ENCODE data around the gene NADK. TPM values are rescaled to one million over a fixed set of nuclear protein-coding genes. Genes with fewer than 3 reads are reported as not detected.

The NADK gene
- total RNA-seq, 1 experiment from 2014 or later, result 101 TPM

DNA sequence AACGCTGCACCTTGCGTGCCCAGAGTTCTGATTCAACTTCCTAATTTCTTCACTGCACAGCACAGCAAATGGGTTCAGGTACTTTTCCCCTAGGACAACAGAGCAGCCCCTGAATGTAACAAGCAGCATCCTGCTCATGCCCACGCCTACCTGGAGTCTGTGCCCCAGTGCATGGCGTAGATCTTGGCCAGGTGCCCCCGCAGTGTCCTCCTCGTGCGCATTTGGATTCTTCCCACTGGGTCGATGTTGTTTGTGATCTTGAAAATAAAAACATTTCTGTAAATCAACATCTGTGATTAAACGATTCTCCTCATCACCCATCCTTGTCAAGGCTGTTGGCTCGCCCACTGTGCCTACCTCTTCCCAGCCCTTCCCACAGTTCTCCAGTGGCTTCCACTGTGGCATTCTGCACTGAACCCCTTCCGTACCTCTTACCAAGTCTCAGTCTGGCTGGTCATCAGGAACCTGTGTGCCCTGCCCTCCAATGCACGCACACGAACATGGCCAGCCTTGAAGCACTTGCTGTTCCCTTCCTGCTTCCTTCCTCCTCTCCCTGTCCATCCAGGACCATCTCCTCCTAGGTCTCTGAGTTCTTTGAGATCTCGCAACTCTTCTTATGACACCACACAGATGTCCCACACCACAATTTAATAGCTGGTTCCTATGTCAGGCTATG is 37.5 kb upstream of the NADK start:
- CTCF ChIA-PET, result no interaction called here
- no TSS peak for BruUV-seq (replicated peaks)

DNA sequence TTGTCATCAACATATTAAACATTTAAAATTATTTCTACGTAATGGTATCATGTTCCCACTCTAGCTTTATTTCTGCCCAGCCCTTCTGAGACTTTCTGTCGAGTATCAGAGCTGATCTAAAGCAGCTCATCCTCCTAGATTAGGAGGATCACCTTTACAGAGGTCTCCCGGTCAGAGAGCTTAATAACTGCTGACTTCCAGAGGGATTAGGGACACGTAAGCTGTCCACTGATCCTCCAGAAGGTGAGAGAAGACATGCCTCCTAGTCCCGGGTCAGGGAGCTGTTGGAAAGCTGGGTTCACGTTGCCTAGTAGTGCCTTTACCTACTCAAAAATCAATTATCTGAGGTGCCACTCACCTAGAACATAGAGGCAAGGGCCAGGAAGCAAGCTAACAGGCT is 31.2 kb upstream of the NADK start:
- H3K4me3 ChIP-seq (ENCODE audit: low read depth in 2 of 2, low read length in 2 of 2), result no peak overlapping the region
- H3K4me1 ChIP-seq (ENCODE audit: control insufficient read depth, insufficient read depth, low read length), result no peaks in the 10 kb centered on the region
- POLR2A ChIA-PET, result interaction anchor here (0.6 kb wide), 1 partner anchor 31 kb away, joined by 8 read pairs; no protein-coding TSS in a partner anchor
- no peak for TF ChIP-seq TCF7L2 (IDR thresholded peaks at IDR 0.05; ENCODE audit: low read depth, low read length)
- TF ChIP-seq, protein P1, sequence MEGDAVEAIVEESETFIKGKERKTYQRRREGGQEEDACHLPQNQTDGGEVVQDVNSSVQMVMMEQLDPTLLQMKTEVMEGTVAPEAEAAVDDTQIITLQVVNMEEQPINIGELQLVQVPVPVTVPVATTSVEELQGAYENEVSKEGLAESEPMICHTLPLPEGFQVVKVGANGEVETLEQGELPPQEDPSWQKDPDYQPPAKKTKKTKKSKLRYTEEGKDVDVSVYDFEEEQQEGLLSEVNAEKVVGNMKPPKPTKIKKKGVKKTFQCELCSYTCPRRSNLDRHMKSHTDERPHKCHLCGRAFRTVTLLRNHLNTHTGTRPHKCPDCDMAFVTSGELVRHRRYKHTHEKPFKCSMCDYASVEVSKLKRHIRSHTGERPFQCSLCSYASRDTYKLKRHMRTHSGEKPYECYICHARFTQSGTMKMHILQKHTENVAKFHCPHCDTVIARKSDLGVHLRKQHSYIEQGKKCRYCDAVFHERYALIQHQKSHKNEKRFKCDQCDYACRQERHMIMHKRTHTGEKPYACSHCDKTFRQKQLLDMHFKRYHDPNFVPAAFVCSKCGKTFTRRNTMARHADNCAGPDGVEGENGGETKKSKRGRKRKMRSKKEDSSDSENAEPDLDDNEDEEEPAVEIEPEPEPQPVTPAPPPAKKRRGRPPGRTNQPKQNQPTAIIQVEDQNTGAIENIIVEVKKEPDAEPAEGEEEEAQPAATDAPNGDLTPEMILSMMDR (IDR thresholded peaks at IDR 0.05), result no peak
- TF ChIP-seq SIN3A (IDR thresholded peaks at IDR 0.05; ENCODE audit: borderline replicate concordance, insufficient read depth, low read depth, low read length), result no peak
- TF ChIP-seq, protein P2, sequence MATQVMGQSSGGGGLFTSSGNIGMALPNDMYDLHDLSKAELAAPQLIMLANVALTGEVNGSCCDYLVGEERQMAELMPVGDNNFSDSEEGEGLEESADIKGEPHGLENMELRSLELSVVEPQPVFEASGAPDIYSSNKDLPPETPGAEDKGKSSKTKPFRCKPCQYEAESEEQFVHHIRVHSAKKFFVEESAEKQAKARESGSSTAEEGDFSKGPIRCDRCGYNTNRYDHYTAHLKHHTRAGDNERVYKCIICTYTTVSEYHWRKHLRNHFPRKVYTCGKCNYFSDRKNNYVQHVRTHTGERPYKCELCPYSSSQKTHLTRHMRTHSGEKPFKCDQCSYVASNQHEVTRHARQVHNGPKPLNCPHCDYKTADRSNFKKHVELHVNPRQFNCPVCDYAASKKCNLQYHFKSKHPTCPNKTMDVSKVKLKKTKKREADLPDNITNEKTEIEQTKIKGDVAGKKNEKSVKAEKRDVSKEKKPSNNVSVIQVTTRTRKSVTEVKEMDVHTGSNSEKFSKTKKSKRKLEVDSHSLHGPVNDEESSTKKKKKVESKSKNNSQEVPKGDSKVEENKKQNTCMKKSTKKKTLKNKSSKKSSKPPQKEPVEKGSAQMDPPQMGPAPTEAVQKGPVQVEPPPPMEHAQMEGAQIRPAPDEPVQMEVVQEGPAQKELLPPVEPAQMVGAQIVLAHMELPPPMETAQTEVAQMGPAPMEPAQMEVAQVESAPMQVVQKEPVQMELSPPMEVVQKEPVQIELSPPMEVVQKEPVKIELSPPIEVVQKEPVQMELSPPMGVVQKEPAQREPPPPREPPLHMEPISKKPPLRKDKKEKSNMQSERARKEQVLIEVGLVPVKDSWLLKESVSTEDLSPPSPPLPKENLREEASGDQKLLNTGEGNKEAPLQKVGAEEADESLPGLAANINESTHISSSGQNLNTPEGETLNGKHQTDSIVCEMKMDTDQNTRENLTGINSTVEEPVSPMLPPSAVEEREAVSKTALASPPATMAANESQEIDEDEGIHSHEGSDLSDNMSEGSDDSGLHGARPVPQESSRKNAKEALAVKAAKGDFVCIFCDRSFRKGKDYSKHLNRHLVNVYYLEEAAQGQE (IDR thresholded peaks at IDR 0.05; ENCODE audit: insufficient read depth in 1 of 2, low read depth in 2 of 2, low read length in 1 of 2), result no peak
- TF ChIP-seq POLR2AphosphoS5 (IDR thresholded peaks at IDR 0.05; ENCODE audit: low read depth, low read length), result no peak
- no peak overlapping the region for H3K27ac ChIP-seq (ENCODE audit: low read length)
- no TSS peak for BruUV-seq (replicated peaks)
- ATAC-seq (no peak), DNase-seq (ENCODE audit: low read depth, low spot score) (no peak)
- intact Hi-C loops (cut with micrococcal nuclease; ENCODE audit: unreplicated experiment) (no loop called here), in situ Hi-C loops (cut with HindIII; ENCODE audit: low pct_unique_long_range_greater_than_20kb, low sequenced_read_pairs) (no loop called here)
- CTCF ChIA-PET, result no interaction called here
- no peaks in the 10 kb centered on the region for H3K27me3 ChIP-seq (ENCODE audit: control insufficient read depth, insufficient read depth, low read length)
- no peaks in the 10 kb centered on the region for H3K9me3 ChIP-seq (ENCODE audit: control insufficient read depth, insufficient read depth, low read depth, low read length)
- H3K36me3 ChIP-seq (ENCODE audit: control insufficient read depth, insufficient read depth, low read length), result peaks cover 15% of the 10 kb centered on the region

More for the DNA sequence above, 37.5 kb upstream of the NADK start:
- intact Hi-C loops (cut with micrococcal nuclease; ENCODE audit: unreplicated experiment), result no loop called here
- H3K27me3 ChIP-seq (ENCODE audit: control insufficient read depth, insufficient read depth, low read length), result no peaks in the 10 kb centered on the region
- no peak overlapping the region for H3K4me3 ChIP-seq (ENCODE audit: low read depth in 2 of 2, low read length in 2 of 2)
- TF ChIP-seq, protein P2 (IDR thresholded peaks at IDR 0.05; ENCODE audit: insufficient read depth in 1 of 2, low read depth in 2 of 2, low read length in 1 of 2), result no peak
- TF ChIP-seq SIN3A (IDR thresholded peaks at IDR 0.05; ENCODE audit: borderline replicate concordance, insufficient read depth, low read depth, low read length) (no peak), POLR2AphosphoS5 (IDR thresholded peaks at IDR 0.05; ENCODE audit: low read depth, low read length) (peak; percentile 37; the same call in 1 of the 2 replicates), TCF7L2 (IDR thresholded peaks at IDR 0.05; ENCODE audit: low read depth, low read length) (no peak)
- TF ChIP-seq, protein P1 (IDR thresholded peaks at IDR 0.05), result no peak
- no peaks in the 10 kb centered on the region for H3K9me3 ChIP-seq (ENCODE audit: control insufficient read depth, insufficient read depth, low read depth, low read length)
- H3K4me1 ChIP-seq (ENCODE audit: control insufficient read depth, insufficient read depth, low read length), result no peaks in the 10 kb centered on the region
- no peak for DNase-seq (ENCODE audit: low read depth, low spot score)
- no peak overlapping the region for H3K27ac ChIP-seq (ENCODE audit: low read length)
- no peak for ATAC-seq
- POLR2A ChIA-PET, result no interaction called here
- in situ Hi-C loops (cut with HindIII; ENCODE audit: low pct_unique_long_range_greater_than_20kb, low sequenced_read_pairs), result no loop called here
- H3K36me3 ChIP-seq (ENCODE audit: control insufficient read depth, insufficient read depth, low read length), result peaks cover 24% of the 10 kb centered on the region

Data from Panc1 (cell line).